Activated naive CD8-positive, alpha-beta T cell (primary cell): ENCODE measurements around the gene FUT8.

Experiments used
- H3K27ac Mint-ChIP-seq: one replicate; pipeline ENCODE4 v1.8.0; 2021; ENCODE audit warnings: mixed read lengths
- H3K27me3 Mint-ChIP-seq: one replicate; pipeline ENCODE4 v1.8.0; 2021; ENCODE audit warnings: mixed read lengths
- H3K36me3 Mint-ChIP-seq: one replicate; pipeline ENCODE4 v1.8.0; 2021; ENCODE audit warnings: mixed read lengths
- H3K4me1 Mint-ChIP-seq: one replicate; pipeline ENCODE4 v1.8.0; 2021; ENCODE audit warnings: low read depth, mixed read lengths
- H3K4me3 Mint-ChIP-seq: one replicate; pipeline ENCODE4 v1.8.0; 2021; ENCODE audit warnings: mild to moderate bottlenecking, mixed read lengths
- H3K9me3 Mint-ChIP-seq: one replicate; pipeline ENCODE4 v1.8.0; 2021; ENCODE audit warnings: low read depth, mixed read lengths

The FUT8 gene

GRCh38 chr14:65428691-65429090 lies 16.2 kb downstream of the FUT8 start:
- Mint-ChIP-seq H3K4me3 (no peak overlapping the region), H3K36me3 (peaks cover 11% of the 10 kb centered on the region), H3K27ac (no peak overlapping the region), H3K4me1 (peaks cover 52% of the 10 kb centered on the region), H3K9me3 (no peaks in the 10 kb centered on the region), H3K27me3 (no peaks in the 10 kb centered on the region)

GRCh38 chr14:65429757-65430156 lies 17.2 kb downstream of the FUT8 start:
- H3K4me3 Mint-ChIP-seq, result no peak overlapping the region
- H3K36me3 Mint-ChIP-seq, result peaks cover 12% of the 10 kb centered on the region
- no peak overlapping the region for H3K27ac Mint-ChIP-seq
- H3K4me1 Mint-ChIP-seq, result peaks cover 53% of the 10 kb centered on the region
- no peaks in the 10 kb centered on the region for H3K27me3 Mint-ChIP-seq
- peaks cover under 1% of the 10 kb centered on the region for H3K9me3 Mint-ChIP-seq

- Mint-ChIP-seq H3K36me3 (peaks cover 19% of the 10 kb centered on the region), H3K4me1 (peaks cover 49% of the 10 kb centered on the region), H3K4me3 (peak overlapping the region; percentile 6), H3K9me3 (peaks cover 3% of the 10 kb centered on the region), H3K27ac (no peak overlapping the region), H3K27me3 (no peaks in the 10 kb centered on the region)
These were observed 18.7 kb downstream of the FUT8 start for GRCh38 chr14:65431245-65431644.

- Mint-ChIP-seq H3K4me3 (no peak overlapping the region), H3K27ac (no peak overlapping the region), H3K4me1 (peaks cover 49% of the 10 kb centered on the region), H3K9me3 (peaks cover 3% of the 10 kb centered on the region), H3K27me3 (no peaks in the 10 kb centered on the region), H3K36me3 (peaks cover 16% of the 10 kb centered on the region)
These were observed 19.4 kb downstream of the FUT8 start for GRCh38 chr14:65431951-65432350.

- peaks cover 3% of the 10 kb centered on the region for H3K9me3 Mint-ChIP-seq
- H3K36me3 Mint-ChIP-seq, result peaks cover 13% of the 10 kb centered on the region
- H3K27me3 Mint-ChIP-seq, result no peaks in the 10 kb centered on the region
- peaks cover 54% of the 10 kb centered on the region for H3K4me1 Mint-ChIP-seq
- H3K27ac Mint-ChIP-seq, result peak overlapping the region; percentile 52
- no peak overlapping the region for H3K4me3 Mint-ChIP-seq
These were observed 19.9 kb downstream of the FUT8 start for GRCh38 chr14:65432361-65432948.

GRCh38 chr14:65433157-65433556 lies 20.6 kb downstream of the FUT8 start:
- no peak overlapping the region for H3K27ac Mint-ChIP-seq
- H3K4me3 Mint-ChIP-seq, result no peak overlapping the region
- H3K9me3 Mint-ChIP-seq, result peaks cover 3% of the 10 kb centered on the region
- peaks cover 56% of the 10 kb centered on the region for H3K4me1 Mint-ChIP-seq
- no peaks in the 10 kb centered on the region for H3K27me3 Mint-ChIP-seq
- H3K36me3 Mint-ChIP-seq, result peaks cover 13% of the 10 kb centered on the region

GRCh38 chr14:65433646-65434045 lies 21.1 kb downstream of the FUT8 start:
- no peak overlapping the region for H3K27ac Mint-ChIP-seq
- no peaks in the 10 kb centered on the region for H3K27me3 Mint-ChIP-seq
- H3K4me3 Mint-ChIP-seq, result no peak overlapping the region
- H3K36me3 Mint-ChIP-seq, result peaks cover 13% of the 10 kb centered on the region
- peaks cover 3% of the 10 kb centered on the region for H3K9me3 Mint-ChIP-seq
- H3K4me1 Mint-ChIP-seq, result peaks cover 58% of the 10 kb centered on the region

- H3K4me1 Mint-ChIP-seq, result peaks cover 57% of the 10 kb centered on the region
- no peaks in the 10 kb centered on the region for H3K27me3 Mint-ChIP-seq
- peaks cover 16% of the 10 kb centered on the region for H3K36me3 Mint-ChIP-seq
- H3K27ac Mint-ChIP-seq, result no peak overlapping the region
- H3K9me3 Mint-ChIP-seq, result peaks cover 3% of the 10 kb centered on the region
- no peak overlapping the region for H3K4me3 Mint-ChIP-seq
These were observed 21.8 kb downstream of the FUT8 start for GRCh38 chr14:65434216-65434850.

- H3K36me3 Mint-ChIP-seq, result peaks cover 18% of the 10 kb centered on the region
- H3K27ac Mint-ChIP-seq, result peak overlapping the region; percentile 87
- H3K4me1 Mint-ChIP-seq, result peaks cover 45% of the 10 kb centered on the region
- peaks cover 3% of the 10 kb centered on the region for H3K9me3 Mint-ChIP-seq
- H3K27me3 Mint-ChIP-seq, result no peaks in the 10 kb centered on the region
- peak overlapping the region; percentile 28 for H3K4me3 Mint-ChIP-seq
These were observed 25.9 kb downstream of the FUT8 start for GRCh38 chr14:65438266-65438933.

- Mint-ChIP-seq H3K9me3 (peaks cover 3% of the 10 kb centered on the region), H3K4me1 (peaks cover 44% of the 10 kb centered on the region), H3K27me3 (no peaks in the 10 kb centered on the region), H3K27ac (no peak overlapping the region), H3K4me3 (no peak overlapping the region), H3K36me3 (peaks cover 17% of the 10 kb centered on the region)
These were observed 26.6 kb downstream of the FUT8 start for GRCh38 chr14:65439117-65439516.

GRCh38 chr14:65440230-65440629 lies 27.7 kb downstream of the FUT8 start:
- H3K27me3 Mint-ChIP-seq, result no peaks in the 10 kb centered on the region
- no peaks in the 10 kb centered on the region for H3K9me3 Mint-ChIP-seq
- no peak overlapping the region for H3K4me3 Mint-ChIP-seq
- peaks cover 47% of the 10 kb centered on the region for H3K4me1 Mint-ChIP-seq
- peaks cover 21% of the 10 kb centered on the region for H3K36me3 Mint-ChIP-seq
- H3K27ac Mint-ChIP-seq, result peak overlapping the region; percentile 51

- no peak overlapping the region for H3K4me3 Mint-ChIP-seq
- H3K27me3 Mint-ChIP-seq, result no peaks in the 10 kb centered on the region
- H3K9me3 Mint-ChIP-seq, result no peaks in the 10 kb centered on the region
- H3K36me3 Mint-ChIP-seq, result peaks cover 20% of the 10 kb centered on the region
- H3K27ac Mint-ChIP-seq, result no peak overlapping the region
- peaks cover 41% of the 10 kb centered on the region for H3K4me1 Mint-ChIP-seq
These were observed 31.7 kb downstream of the FUT8 start for GRCh38 chr14:65444230-65444629.

- Mint-ChIP-seq H3K27me3 (no peaks in the 10 kb centered on the region), H3K4me3 (no peak overlapping the region), H3K4me1 (peaks cover 42% of the 10 kb centered on the region), H3K27ac (no peak overlapping the region), H3K36me3 (peaks cover 30% of the 10 kb centered on the region), H3K9me3 (no peaks in the 10 kb centered on the region)
These were observed 33.6 kb downstream of the FUT8 start for GRCh38 chr14:65446159-65446558.

- H3K27me3 Mint-ChIP-seq, result no peaks in the 10 kb centered on the region
- H3K36me3 Mint-ChIP-seq, result peaks cover 35% of the 10 kb centered on the region
- H3K4me1 Mint-ChIP-seq, result peaks cover 58% of the 10 kb centered on the region
- no peak overlapping the region for H3K27ac Mint-ChIP-seq
- peaks cover 1% of the 10 kb centered on the region for H3K9me3 Mint-ChIP-seq
- H3K4me3 Mint-ChIP-seq, result no peak overlapping the region
These were observed 37.1 kb downstream of the FUT8 start for GRCh38 chr14:65449647-65450046.

- Mint-ChIP-seq H3K27ac (no peak overlapping the region), H3K4me3 (no peak overlapping the region), H3K36me3 (peaks cover 41% of the 10 kb centered on the region), H3K9me3 (peaks cover 9% of the 10 kb centered on the region), H3K4me1 (peaks cover 40% of the 10 kb centered on the region), H3K27me3 (no peaks in the 10 kb centered on the region)
These were observed 41.4 kb downstream of the FUT8 start for GRCh38 chr14:65453807-65454480.
